Activated CD4-positive, alpha-beta T cell treated with anti-CD3 and anti-CD28 coated beads for 24 hours (primary cell): ENCODE data around the gene PALLD.

Experiments
- DNase-seq, 2 donors: peaks; one replicate each; pipeline ENCODE4 v3.0.0-alpha.2; 2020; ENCODE audit warnings: low read depth in 2 of 2

PALLD gene

GRCh38 chr4:168593399-168593798, 96.5 kb downstream of the PALLD start:
- no peak for DNase-seq

- no peak for DNase-seq
These were observed 97.3 kb downstream of the PALLD start for GRCh38 chr4:168594121-168594520.

DNA sequence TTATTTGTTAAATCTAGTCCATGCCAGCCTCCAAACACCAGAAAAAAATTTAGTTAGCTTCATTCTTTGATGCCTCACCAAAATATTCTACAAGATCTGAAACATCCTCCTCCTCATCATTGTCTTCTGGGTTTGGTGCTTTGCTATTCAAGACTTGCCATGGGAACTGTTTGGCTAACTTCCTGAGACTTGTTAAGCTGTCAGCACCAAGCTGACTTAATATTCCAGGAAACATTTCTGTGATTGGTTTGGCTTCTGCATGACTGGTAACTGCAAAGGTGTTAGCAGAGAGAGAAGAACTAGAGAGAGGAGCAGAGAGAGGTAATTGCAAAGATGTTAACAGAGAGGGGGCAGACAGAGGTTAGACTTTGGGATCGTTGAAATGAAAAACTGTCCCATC, 101.3 kb downstream of the PALLD start:
- DNase-seq = no peak

DNA sequence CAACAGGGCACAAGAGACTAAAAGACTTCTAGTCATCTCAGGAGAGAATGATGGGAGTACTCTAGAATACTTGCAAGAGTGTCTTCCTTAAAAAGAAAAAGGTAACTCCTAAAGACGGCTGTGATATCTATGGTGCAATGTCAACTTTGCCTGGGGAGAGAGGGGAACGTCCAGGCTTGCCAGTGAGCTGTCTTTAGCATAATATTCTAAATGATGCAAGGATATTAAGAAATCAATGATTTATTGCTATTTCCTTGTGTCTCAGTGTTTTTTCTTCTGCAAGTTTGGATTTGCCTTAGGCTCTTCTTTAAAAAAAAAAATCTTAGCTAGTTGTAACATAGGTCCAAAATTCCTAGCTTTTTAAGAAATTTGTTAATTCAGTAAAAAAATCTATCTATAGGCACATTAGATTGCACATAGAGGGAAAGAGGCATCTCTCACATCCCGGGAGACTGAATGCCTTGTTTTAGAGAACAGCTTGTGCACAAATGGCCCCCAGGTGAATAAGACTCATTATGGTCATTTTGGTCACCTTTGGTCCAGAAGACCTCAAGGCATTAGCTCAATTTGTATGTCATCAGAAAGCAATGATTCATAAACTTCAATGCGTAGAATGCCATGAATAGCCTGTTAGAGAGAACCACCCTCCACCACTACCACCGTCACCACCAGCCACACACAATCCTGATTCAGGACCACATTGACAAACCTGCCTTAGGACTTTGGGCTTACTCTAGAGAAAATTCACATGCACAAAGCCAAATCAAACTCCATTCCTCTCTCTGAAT, 104.1 kb downstream of the PALLD start:
- DNase-seq = no peak

DNA sequence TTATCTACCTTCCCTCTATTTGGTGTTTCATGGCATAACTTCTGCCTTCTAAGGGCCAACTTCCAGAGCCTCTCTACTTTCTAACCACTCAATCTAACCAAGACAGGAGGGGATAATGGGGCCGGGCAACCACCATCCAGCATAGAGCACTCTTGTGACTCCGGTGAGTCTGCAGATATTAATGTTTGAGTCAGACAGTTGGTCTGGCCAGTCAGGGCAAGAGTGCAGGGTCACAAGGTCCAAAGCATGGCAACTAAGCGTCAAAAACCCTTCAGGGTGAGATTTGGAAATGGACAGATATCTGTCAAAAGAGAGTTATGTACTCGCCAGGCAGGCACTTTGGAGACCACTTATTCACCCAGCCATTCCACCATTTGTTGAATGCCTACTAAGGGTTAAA, 105.0 kb downstream of the PALLD start:
- no peak for DNase-seq

DNA sequence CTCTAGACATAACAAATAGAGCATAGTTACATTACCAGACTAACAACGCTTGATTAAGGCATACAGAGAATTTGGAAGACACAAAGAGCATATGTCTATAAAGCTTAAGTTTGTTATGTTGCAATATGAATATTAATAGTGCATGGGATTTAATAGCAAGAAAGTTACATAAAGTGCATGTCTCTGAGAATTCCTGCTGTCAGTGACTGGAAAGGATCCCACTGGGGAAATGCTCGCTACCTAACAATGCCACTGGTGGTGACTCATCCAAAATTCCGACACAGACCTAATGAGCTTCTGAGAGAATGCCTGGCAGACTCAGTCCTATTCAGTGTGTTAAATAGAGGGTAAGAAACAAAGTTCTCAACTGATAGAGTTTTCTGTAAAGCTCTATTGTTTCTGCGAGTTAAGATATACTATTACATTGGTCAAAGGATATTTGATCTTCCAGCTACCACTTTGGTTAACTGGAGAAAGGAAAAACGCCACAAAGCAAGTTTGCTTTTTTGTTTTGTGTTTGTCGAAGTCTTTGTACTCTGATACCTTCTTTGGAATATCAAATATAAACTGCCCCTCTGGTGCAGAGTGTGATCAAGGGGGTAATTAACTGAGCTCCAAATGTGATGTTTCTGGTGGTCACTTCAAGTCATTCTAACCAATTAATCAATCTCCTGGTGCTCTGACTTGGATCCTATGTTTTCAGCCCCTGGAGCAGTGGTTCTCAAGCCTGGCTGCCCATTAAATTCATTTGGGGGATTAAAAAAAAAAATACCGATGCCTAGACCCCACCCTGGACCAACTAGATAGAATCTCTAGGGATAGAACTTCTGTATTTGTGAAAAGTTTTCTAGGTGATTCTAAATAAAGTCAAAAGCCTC, 107.9 kb downstream of the PALLD start:
- DNase-seq = no peak

DNA sequence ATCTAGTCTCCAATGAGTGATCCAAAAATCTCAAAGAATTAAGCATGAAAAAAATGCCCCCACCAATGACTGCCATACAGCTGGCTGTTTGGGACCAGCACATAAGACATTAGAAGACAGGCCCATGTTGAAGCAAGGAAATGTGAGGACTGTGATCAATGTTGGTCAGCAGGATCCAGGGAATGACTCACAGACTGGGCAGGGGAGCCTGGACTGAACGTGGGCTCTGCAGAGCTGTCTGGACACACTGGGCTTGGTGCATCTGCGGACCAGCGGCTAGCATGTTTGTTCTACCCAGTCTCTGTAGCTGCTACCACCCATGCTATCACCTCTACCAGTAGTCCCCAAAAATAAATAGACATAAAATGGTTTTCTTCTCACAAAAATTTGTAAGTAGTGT, 108.6 kb downstream of the PALLD start:
- DNase-seq = no peak

- no peak for DNase-seq
These were observed 110.4 kb downstream of the PALLD start for GRCh38 chr4:168607215-168607614.

GRCh38 chr4:168608771-168609170, 111.9 kb downstream of the PALLD start:
- DNase-seq = no peak

GRCh38 chr4:168609369-168609768, 112.5 kb downstream of the PALLD start:
- no peak for DNase-seq

GRCh38 chr4:168610911-168611530, 114.2 kb downstream of the PALLD start:
- no peak for DNase-seq

GRCh38 chr4:168612450-168613135, 115.7 kb downstream of the PALLD start:
- DNase-seq = no peak

DNA sequence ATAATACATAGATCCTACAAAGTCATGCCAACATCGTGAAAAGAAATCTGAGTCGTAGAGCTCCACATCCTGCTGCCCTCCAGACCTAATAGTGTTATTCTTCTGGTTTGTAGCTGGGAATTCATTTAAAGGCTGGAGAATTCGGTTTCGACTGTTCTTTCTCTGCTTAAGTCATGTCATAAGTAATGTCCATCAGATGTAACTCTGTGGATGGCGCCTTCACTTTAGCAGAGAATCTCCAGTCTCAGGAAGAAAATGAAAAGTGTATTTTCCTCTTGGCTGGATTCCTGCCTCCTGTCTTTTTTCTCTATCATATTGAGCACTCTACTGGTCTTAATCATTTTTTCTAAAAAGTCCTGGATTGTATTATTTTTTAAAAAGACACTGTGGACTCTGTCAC, 117.0 kb downstream of the PALLD start:
- DNase-seq = no peak

GRCh38 chr4:168614281-168615057, 117.6 kb downstream of the PALLD start:
- DNase-seq = no peak

DNA sequence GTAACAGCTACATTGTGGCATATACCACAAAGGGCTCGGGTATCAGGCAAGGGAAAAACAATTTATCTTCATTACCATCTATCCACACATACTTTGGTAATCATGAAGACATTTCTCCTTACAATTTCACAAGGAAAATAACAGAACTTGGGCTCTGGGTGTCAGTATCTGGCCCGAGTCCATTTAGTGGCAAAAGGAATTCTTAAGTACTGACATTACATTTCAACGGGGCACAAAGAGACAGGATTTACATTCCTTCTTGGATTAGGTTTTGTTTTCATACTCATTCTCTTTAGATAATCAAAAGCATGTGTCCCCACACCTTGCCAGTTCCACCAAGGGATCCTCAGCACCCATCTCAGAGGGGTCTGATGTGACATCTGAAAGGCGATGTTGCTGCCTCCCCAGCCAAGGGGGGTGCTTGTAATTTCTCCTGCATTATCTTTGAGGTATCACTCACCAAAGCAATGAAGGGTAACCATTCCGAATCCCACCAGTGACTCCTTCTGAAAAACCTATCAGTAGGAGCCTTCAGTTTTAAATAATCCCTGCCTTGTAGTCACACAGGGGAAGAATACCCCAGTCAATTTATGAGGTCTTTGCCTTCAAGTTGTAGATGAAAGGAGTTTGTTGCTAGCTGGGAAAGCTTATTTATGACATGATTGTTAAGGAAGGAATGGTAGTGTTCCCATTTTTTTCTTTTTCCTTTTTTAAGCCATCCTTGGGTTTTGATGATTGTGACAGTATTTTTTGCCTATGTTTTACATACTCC, 118.6 kb downstream of the PALLD start:
- DNase-seq = no peak

DNA sequence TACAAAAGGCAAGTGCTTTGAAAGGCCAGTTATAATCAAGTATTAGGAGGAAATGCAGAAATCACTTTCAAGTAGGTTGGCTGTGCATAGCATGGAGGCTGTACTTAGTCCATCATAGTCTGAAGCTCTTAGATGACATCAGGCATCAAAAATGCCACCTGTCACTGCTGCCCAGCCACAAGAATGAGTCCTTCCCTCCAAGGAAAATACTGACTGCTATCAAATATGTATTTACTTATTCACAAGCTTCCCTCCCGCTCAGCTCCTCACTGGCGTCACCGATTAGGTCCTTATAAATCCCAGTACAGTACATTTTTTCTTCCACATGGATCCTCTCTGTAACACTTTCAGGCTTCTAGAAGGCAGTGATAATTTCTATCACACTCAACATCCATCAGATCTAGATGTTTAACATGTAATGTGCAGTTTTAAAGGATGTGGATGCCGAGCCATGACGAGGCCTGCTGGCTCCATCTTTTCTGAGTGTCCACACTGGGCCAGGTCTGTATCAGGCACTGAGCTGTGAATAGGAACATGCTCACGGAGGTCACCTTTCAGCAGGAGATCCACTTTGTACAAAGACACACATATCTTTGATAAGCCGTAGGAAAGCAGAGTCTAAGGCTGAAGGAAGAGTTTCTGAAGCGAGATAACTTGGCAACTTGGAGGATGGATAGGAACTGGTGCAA, 121.9 kb downstream of the PALLD start:
- DNase-seq = no peak

DNA sequence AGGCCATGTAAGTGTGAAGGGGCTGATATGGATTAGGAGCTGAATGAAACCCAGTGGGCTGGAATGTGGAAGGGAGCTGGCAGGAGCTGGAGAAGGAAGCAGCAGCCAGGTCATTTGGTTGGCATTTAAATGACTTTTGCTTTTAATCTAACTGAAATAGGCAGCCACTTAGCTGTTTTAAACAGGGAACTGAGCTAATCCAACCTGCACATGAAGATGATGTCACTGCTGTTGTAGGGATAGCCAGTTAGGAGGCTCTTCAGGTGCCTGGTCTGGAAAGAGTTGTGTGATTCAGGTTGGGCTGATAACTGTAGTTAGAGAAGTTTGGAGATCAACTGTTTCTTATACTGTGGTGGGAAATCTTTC, 122.4 kb downstream of the PALLD start:
- no peak for DNase-seq

DNA sequence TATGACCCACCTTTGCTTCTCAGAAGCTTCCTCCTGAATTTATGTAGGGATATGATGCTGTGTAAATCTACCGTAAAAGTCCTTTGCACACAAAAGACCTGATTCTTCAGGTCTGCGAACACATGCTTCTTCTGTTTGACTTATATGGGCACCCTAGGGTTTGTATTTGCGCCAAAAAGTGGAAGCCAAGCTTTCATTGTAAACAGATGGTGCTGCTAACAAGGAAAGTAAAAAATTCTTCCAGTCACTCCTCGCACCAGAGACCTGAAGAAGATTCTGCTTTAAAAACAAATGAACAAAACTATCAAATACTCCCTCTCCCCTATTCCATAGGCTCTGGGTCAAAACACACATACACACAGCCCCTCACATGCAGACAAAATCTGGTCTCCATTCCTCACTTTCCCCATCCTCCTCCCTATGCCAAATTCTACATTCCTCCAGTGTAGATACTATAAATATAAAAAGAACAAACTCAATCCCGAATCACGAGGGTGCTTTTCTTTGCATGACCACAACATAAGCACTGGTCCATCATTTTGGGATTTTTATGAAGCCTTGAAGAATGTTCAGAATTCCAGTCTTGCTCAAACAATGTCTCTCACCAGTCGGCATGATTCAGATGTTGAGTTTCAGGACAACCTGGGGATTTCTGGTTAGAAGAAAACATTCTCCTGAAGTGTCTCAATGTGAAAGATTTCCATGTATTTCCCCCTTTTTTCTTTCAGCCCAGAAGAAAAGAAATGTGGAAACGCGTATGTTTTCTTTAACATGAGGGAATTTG, 125.1 kb downstream of the PALLD start:
- no peak for DNase-seq

GRCh38 chr4:168622600-168622999, 125.7 kb downstream of the PALLD start:
- no peak for DNase-seq
